Caco-2 (cell line): Measurements from ENCODE around the gene PCK2. TPM values are rescaled to one million over a fixed set of nuclear protein-coding genes. Genes with fewer than 3 reads are reported as not detected.

ENCODE experiments used
- BruUV-seq: library from RNA; stranded (reverse); fragments of 400-500 nt; replicated peaks from 2 replicates; lab custom pipeline; 2021; lab: Mats Ljungman, UMichigan
- CTCF ChIA-PET: fragments of 300-600 bp; sonication (Branson Sonifier 250); formaldehyde crosslinking; loops from one replicate; lab custom pipeline; 2022; ENCODE audit warnings: antibody characterized with exemption; lab: Charles Lee
- POLR2A ChIA-PET: fragments of 300-600 bp; sonication (Branson Sonifier 250); formaldehyde crosslinking; loops from one replicate; lab custom pipeline; 2022; ENCODE audit warnings: antibody characterized with exemption; lab: Charles Lee
- DNase-seq, 2 experiments: peaks; one replicate each; pipeline versions ENCODE4 v3.0.0 to v3.0.0-alpha.2; 2020 to 2022
- H3K27me3 ChIP-seq: replicated peaks from 2 replicates; pipeline ENCODE4 v1.6.0; 2011; ENCODE audit warnings: low read length; ENCODE audit not compliant: control insufficient read depth, insufficient read depth
- H3K36me3 ChIP-seq: 2 replicates; pipeline ENCODE4 v1.5.1; 2011; ENCODE audit warnings: low read length; ENCODE audit not compliant: control insufficient read depth, insufficient read depth
- H3K4me1 ChIP-seq: fragments of 250-450 bp; sonication (Bioruptor Pico); 2 replicates; pipeline ENCODE4 v1.5.1; 2020; ENCODE audit warnings: mild to moderate bottlenecking
- H3K4me3 ChIP-seq: 2 replicates; pipeline ENCODE4 v1.5.1; 2011; ENCODE audit warnings: low read depth, mild to moderate bottlenecking, control low read depth, low read length
- H3K9me3 ChIP-seq: fragments of 250-450 bp; sonication (Bioruptor Pico); 2 replicates; pipeline ENCODE4 v1.5.1; 2020; ENCODE audit warnings: mild to moderate bottlenecking, moderate library complexity
- H3K27ac Mint-ChIP-seq: one replicate; pipeline ENCODE4 v1.8.0; 2022; ENCODE audit warnings: mixed read lengths; ENCODE audit not compliant: unreplicated experiment
- H3K27me3 Mint-ChIP-seq: one replicate; pipeline ENCODE4 v1.8.0; 2022; ENCODE audit warnings: mixed read lengths; ENCODE audit not compliant: insufficient read depth, unreplicated experiment
- H3K36me3 Mint-ChIP-seq: one replicate; pipeline ENCODE4 v1.8.0; 2022; ENCODE audit warnings: mild to moderate bottlenecking, mixed read lengths; ENCODE audit not compliant: insufficient read depth, unreplicated experiment
- H3K4me1 Mint-ChIP-seq: one replicate; pipeline ENCODE4 v1.8.0; 2022; ENCODE audit warnings: low read depth, mixed read lengths; ENCODE audit not compliant: unreplicated experiment
- H3K4me3 Mint-ChIP-seq: one replicate; pipeline ENCODE4 v1.8.0; 2022; ENCODE audit warnings: mild to moderate bottlenecking, moderate library complexity, mixed read lengths; ENCODE audit not compliant: unreplicated experiment
- H3K9me3 Mint-ChIP-seq: one replicate; pipeline ENCODE4 v1.8.0; 2022; ENCODE audit warnings: mixed read lengths; ENCODE audit not compliant: unreplicated experiment
- intact Hi-C: fragments of 100-400 bp; cut with micrococcal nuclease; formaldehyde crosslinking; loops from one replicate; pipeline ENCODE4 v1.10.0; 2022; ENCODE audit not compliant: unreplicated experiment
- total RNA-seq: library from RNA; stranded (reverse); gene quantifications from 2 replicates; pipeline ENCODE4 v1.2.3, GENCODE V29; 2022
- TF ChIP-seq, protein P1 (sequence below), 2 experiments: fragments of 200-600 bp in 1 of 2; IDR thresholded peaks; 1 replicate in 1 of 2; 2 replicates in 1 of 2; pipeline versions ENCODE4 v1.5.1 to v1.8.0; 2011 to 2022; ENCODE audit warnings: antibody characterized with exemption in 1 of 2, control low read depth in 1 of 2, inconsistent platforms in 1 of 2, low read depth in 1 of 2, low read length in 1 of 2, mild to moderate bottlenecking in 1 of 2, moderate library complexity in 1 of 2; ENCODE audit not compliant: insufficient read depth in 1 of 2, severe bottlenecking in 1 of 2, unreplicated experiment in 1 of 2

The PCK2 gene
- total RNA-seq, 1 experiment from 2014 or later = 146 TPM

DNA sequence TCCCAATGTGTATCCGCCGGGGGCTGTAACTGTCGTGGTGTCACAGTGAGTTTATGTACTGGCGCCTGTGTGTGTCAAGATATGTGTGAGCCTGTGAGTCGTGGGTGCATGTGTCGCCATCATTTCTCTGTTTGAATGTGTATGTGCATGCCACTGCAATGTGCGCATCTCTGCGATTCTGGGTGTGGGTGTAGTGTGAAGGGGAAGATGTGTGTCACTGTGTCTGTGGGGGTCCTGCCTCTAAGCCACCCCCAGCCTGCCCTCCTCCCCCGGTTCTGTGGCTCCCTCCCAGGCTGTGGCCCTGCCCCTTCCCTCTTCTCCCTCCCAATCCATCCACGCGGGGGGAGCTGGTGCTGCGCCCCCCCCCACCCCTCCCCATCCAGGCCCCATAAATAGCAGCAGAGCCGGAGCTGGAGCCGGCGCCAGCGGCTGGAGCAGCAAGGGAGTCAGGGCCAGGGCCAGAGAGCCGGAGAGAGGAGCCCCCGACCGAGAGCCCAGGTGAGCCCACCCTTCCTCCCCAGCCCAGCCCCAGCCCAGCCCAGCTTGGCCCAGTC, 22.9 kb upstream of the PCK2 start, which contains the start of gene CPNE6:
CPNE6 (plus strand) TSS at position 419 of the 554 bp plus-strand sequence. CDS start 1,375 bp downstream, outside the sequence.
- POLR2A ChIA-PET = no interaction called here
- TF ChIP-seq, protein P1, sequence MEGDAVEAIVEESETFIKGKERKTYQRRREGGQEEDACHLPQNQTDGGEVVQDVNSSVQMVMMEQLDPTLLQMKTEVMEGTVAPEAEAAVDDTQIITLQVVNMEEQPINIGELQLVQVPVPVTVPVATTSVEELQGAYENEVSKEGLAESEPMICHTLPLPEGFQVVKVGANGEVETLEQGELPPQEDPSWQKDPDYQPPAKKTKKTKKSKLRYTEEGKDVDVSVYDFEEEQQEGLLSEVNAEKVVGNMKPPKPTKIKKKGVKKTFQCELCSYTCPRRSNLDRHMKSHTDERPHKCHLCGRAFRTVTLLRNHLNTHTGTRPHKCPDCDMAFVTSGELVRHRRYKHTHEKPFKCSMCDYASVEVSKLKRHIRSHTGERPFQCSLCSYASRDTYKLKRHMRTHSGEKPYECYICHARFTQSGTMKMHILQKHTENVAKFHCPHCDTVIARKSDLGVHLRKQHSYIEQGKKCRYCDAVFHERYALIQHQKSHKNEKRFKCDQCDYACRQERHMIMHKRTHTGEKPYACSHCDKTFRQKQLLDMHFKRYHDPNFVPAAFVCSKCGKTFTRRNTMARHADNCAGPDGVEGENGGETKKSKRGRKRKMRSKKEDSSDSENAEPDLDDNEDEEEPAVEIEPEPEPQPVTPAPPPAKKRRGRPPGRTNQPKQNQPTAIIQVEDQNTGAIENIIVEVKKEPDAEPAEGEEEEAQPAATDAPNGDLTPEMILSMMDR (IDR thresholded peaks at IDR 0.05; ENCODE audit: insufficient read depth in 1 of 2, low read depth in 1 of 2, low read length in 1 of 2, severe bottlenecking in 1 of 2, unreplicated experiment in 1 of 2) = no peak
- H3K4me3 ChIP-seq = no peak within 1 kb of the TSS
- Mint-ChIP-seq H3K4me1 (peaks cover 14% of the 10 kb centered on the region), H3K27ac (no peak within 1 kb of the TSS), H3K27me3 (no peaks in the 10 kb centered on the region), H3K9me3 (no peaks in the 10 kb centered on the region), H3K4me3 (no peak within 1 kb of the TSS), H3K36me3 (no peaks in the 10 kb centered on the region)
- CTCF ChIA-PET = interaction anchor here (2.4 kb wide), 1 partner anchor 13 kb away, joined by 6 read pairs; no protein-coding TSS in a partner anchor
- no peaks in the 10 kb centered on the region for H3K9me3 ChIP-seq
- no peaks in the 10 kb centered on the region for H3K36me3 ChIP-seq
- BruUV-seq = no TSS peak
- peaks cover 11% of the 10 kb centered on the region; the same call in 1 of the 2 replicates for H3K4me1 ChIP-seq
- intact Hi-C loops = no loop called here
- no peak for DNase-seq
- no peaks in the 10 kb centered on the region for H3K27me3 ChIP-seq

DNA sequence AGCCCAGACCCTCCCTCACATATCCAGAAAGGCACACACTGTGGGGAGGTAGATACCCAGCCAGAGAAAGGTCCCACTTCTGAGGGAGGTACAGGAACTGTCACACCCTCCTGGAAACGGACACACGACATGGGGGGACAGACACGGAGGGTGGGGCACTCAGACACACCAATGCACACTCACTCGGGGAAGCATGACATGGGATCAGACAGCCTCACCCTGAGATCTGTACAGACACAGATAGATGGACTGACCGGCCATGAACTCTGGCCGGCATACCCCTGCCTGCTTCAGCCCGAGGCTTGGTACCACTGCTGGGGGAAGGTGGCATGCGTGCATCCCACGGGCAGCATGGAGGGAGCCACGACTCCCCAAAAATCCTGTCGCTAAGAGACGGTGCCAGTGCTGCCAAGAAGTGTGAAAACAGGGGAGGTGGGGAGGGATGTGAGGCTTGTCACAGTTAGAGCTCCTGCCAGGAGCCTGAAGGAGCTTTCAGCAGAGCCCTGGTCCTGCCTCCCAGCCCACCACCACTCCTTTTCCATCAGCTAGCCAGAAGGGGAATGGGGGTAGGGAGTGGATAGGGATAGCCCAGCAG, 22.2 kb upstream of the PCK2 start:
- peaks cover 9% of the 10 kb centered on the region for H3K4me1 Mint-ChIP-seq
- peaks cover 4% of the 10 kb centered on the region; the same call in 1 of the 2 replicates for H3K4me1 ChIP-seq
- DNase-seq = no peak
- H3K36me3 ChIP-seq = no peaks in the 10 kb centered on the region
- TF ChIP-seq, protein P1 (IDR thresholded peaks at IDR 0.05; ENCODE audit: insufficient read depth in 1 of 2, low read depth in 1 of 2, low read length in 1 of 2, severe bottlenecking in 1 of 2, unreplicated experiment in 1 of 2) = no peak
- ChIA-PET POLR2A (no interaction called here), CTCF (interaction anchor here (2.4 kb wide), 1 partner anchor 14 kb away, joined by 6 read pairs; no protein-coding TSS in a partner anchor)
- H3K27me3 Mint-ChIP-seq = no peaks in the 10 kb centered on the region
- intact Hi-C loops = no loop called here
- BruUV-seq = no TSS peak
- no peaks in the 10 kb centered on the region for H3K9me3 ChIP-seq
- no peaks in the 10 kb centered on the region for H3K9me3 Mint-ChIP-seq
- H3K4me3 Mint-ChIP-seq = no peak overlapping the region
- H3K36me3 Mint-ChIP-seq = no peaks in the 10 kb centered on the region
- H3K27me3 ChIP-seq = no peaks in the 10 kb centered on the region
- H3K4me3 ChIP-seq = no peak overlapping the region
- H3K27ac Mint-ChIP-seq = no peak overlapping the region

DNA sequence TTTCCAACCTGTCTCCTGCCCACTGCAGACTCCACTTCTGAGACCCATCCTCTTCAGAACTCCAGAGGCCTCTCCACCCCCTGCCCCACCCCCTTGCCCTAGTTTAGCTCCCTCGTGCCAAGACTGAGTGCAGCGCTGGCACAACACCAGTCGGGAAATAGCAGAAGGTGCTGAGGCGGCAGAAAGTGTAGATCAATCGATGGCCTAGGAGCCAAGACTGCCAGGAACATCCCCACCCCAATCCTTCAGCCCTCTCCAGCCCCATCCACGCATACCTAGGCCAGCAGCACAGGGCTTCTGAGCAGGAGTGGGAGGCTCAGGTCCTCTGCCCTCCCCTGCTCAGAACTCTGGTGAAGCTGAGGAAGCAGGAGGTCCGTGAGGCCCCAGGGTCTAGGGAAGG, 21.7 kb upstream of the PCK2 start:
- TF ChIP-seq, protein P1 (IDR thresholded peaks at IDR 0.05; ENCODE audit: insufficient read depth in 1 of 2, low read depth in 1 of 2, low read length in 1 of 2, severe bottlenecking in 1 of 2, unreplicated experiment in 1 of 2) = no peak
- Mint-ChIP-seq H3K27me3 (no peaks in the 10 kb centered on the region), H3K4me3 (no peak overlapping the region), H3K9me3 (no peaks in the 10 kb centered on the region), H3K4me1 (peaks cover 9% of the 10 kb centered on the region), H3K36me3 (no peaks in the 10 kb centered on the region), H3K27ac (no peak overlapping the region)
- intact Hi-C loops = no loop called here
- no peaks in the 10 kb centered on the region for H3K27me3 ChIP-seq
- H3K4me3 ChIP-seq = no peak overlapping the region
- BruUV-seq = no TSS peak
- no peaks in the 10 kb centered on the region for H3K36me3 ChIP-seq
- no peaks in the 10 kb centered on the region for H3K9me3 ChIP-seq
- DNase-seq = no peak
- POLR2A ChIA-PET = no interaction called here
- CTCF ChIA-PET = interaction anchor here (2.4 kb wide), 1 partner anchor 14 kb away, joined by 6 read pairs; no protein-coding TSS in a partner anchor
- H3K4me1 ChIP-seq = no peaks in the 10 kb centered on the region; the same call in 1 of the 2 replicates
